CD1c-positive myeloid dendritic cell (primary cell): ENCODE results near the gene TNC.

ENCODE experiments used
- DNase-seq: peaks from one replicate; pipeline ENCODE4 v3.0.0-alpha.2; 2016; ENCODE audit errors: extremely low spot score

The TNC gene

DNA sequence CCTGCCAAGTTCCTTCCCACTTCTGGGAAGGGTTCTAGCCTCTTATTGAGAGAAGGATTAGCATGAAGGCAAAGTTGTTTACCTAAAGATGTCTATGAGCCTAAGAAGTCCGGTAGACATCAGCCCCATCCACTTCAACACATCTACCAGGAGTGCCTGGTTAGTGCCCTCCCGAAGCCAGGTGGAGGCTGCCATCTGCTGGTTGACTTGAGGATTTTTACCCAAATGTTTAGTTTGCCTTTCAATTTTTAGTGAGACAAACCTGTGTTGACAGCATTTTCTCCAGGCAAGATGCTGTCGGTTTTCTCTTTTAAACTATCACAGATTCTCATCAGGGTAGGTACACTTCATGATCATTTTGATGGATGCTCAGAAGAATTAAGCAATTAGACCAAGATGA, 104.0 kb downstream of the TNC start:
- DNase-seq, result peak; percentile 88

DNA sequence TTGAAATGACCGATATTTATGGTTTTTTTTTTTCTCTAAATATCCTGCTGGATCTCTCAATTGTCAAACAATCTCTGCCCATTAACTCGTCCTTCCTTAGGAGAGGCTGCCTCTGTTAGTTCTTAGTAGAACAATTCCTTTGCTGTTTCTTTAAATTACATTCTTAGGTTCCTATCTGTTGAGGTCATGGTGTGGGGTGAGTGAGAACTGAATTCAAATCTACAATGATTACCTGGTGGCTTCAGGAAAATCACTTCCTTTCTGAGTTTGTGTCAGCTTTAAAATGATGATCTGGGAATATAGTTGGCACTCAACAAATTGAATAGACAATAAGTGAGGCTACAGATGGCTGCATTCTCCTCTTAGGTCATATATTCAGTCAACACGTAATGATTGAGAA, 105.5 kb downstream of the TNC start:
- no peak for DNase-seq

DNA sequence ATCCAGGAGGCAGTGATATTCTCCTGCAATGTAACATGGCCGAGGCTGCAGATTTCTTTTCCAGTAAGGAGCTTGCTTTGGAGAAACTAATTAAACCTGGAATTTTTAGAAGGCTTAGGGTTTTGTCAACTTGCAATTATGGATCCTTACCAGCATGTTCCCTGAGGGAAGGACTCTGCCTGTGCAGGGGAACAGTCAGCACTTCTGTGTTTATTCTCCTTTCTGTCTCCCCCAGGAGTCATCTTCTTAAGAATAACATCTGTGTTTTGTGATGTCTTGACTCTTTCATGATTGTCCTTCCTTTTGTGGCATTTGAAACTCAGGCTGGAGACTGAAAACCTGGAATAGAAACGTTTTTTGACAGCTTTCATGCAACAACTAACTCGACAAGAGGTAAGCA, 107.1 kb downstream of the TNC start:
- no peak for DNase-seq

DNA sequence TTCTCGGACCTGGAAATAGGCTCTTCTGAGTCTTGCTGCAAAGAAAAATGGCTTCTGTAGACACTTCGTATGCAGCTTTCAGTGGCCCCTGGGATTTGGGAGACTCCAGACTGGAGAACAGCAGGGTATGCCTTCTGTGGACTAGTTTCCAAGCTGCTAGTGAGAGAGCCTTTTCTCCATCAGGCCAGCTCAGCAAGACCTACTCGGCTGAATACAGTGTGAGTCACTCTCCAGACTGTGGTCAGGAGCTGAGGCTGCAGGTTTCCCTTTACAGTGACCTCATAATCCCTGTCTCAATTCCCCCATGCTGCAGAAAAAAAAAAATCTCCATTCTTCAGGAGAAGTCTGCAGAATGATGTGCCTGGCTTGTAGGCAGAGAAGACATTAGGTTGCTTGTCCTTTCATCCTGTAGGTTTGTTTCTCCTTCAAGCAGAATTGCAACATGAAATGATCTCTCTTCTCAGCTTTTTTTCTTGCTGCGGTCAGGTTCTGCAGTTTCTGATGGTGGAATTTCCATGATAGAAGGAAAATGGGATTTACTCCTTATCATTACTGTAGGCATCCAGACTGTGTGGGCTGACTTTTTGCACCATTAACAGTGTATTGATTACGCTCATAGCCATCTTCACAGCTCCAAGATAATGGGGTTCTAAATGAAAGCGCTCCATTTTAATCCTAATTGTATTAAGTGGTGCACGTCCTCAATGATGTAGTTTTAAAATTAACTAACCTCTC, 109.3 kb downstream of the TNC start:
- DNase-seq, result peak; percentile 79

DNA sequence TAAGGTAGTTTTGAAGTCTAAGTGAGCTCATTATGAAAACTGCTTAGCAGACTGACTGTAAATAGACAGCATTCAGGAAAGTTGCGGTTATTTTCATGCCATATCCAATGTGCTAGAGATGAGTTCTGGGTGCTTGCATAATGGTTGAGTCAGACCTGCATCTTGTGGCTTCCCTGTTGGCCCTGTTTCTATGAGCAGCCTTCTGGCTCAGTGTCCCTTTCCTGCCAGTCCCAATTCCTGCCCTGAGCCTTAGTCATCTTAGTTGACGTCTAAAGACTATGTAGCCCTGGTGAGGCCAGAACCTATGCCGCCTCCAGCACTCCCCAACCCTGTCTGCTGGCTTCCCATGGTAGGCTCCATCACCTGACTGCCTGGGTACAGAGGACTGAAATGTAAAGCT, 111.3 kb downstream of the TNC start:
- DNase-seq, result peak; percentile 71

DNA sequence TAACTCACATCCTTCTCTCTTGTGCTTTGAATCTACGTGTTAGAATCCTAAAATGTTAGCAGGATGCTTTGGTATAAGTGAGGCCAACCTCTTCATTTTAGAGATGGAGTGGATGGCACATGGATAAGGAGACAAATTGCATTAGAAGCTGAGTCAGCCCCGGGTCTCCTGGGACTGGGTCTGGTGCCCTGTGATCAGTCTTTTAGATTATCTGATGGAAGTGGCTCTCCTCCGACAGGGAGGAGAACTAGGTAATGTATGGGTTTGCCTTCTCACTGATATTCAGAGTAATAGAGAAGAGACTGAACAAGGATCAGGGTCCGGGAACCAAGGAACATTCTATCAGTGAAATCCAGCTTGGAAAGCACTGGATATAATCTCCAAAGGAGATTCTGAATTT, 112.6 kb downstream of the TNC start:
- DNase-seq, result no peak

DNA sequence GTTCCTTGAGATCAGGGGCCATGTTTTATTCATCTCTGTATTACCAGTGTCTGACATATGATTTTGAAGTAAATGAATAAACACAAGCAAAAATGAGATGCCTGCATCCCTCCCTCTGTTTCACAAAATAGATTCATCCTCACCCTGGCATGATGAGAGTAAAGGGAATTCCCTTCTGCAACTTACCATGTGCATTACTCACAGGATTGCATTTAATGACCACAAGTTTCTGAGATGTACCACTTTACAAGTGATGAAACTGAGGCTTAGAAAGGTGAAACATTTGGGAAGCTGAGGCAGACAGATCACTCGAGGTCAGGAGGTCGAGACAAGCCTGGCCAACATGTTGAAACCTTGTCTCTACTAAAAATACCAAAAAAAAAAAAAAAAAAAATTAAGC, 113.4 kb downstream of the TNC start:
- DNase-seq, result no peak

DNA sequence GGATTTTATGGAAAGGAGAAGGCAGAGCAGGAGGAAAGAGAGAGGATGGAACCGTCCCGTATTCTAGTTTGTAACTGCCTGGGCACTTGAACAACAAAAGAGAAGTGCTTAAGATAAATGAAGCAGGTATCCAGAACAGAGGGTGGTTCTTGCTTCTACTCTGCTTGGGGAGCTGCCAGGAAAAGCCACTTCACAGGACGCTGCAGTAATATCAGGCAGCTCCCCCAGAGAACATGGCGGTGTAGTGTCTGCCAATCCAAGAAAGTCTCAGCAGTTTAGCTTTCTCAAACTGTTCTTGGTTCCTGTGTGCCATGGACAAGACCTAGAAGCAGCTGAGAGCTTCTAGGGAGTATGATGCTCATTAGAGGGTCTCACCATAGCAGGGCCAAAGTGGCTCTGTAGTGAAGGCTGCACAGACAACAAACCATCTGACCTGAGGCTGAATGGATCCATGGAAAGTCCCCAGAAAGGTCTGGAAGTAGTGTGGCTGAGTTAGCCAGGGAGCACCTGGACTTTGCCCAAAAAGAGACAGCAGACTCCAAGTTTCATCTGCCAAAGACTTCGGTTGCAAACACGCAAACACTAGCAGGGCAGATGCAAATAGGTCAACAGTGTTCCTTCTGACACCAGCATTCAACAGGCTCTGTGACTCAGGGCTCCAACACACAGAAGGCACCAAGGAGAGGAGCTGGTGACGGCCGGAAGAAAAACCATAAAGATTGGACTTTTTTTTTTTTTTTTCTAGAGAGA, 115.4 kb downstream of the TNC start:
- DNase-seq, result no peak

DNA sequence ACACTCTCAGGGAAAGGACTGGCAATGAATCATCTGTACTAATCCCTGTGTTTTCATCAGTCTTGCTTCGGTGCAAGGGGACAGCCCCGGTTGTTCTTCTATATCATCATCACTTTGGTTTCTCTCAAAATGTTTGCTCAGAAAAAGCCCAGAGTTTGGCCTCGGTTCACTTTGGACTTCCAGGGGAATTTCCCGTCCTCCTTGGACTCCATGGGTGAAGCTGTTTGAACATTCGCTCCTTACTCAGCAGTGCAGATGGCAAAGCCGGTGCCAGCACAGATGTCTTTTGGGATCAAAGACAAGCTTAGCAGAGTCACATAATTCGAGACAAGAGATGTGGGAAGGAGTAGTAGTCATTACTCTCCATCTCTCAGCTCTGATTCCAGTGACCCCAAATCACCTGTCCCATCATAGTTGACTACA, 117.7 kb downstream of the TNC start:
- DNase-seq, result no peak

DNA sequence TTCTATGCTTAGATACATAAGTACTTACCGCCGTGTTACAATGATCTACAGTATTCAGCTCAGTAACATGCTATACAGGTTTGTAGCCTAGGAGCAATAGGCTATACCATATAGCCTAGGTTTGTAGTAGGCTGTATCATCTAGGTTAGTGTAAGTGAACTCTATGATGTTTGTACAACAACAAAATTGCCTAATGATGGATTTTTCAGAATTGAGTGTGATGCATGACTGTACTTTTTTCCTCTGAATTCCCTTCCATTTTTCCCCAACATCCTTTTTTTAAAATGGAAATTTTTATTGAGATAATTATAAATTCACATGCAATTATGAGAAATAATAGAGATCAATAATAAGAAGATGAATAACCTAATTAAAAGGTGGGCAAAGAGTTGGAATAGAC, 119.6 kb downstream of the TNC start:
- no peak for DNase-seq

DNA sequence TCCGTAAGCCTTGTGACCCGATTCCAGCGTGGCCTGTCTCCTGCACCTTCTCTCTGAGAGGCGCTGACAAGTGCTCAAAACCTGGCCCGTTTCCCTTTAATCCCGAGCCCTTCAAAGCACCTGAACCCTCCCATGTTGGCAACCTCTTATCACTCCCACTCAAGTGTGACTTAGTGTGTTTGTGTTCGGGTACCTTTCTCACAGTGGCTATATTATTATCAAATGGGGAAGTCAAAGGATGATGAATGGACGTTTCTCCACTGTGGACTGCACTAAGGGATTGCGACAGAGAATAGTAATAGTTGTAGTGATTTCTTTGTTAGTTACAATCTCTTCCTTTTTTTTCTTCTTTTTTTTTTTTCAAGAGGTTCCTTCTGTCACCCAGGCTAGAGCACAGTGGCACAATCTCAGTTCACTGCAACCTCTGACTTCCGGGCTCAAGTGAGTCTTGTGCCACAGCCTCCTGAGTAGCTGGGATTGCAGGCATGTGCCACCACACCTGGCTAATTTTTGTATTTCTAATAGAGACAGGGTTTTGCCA, 122.2 kb downstream of the TNC start:
- peak; percentile 85 for DNase-seq

DNA sequence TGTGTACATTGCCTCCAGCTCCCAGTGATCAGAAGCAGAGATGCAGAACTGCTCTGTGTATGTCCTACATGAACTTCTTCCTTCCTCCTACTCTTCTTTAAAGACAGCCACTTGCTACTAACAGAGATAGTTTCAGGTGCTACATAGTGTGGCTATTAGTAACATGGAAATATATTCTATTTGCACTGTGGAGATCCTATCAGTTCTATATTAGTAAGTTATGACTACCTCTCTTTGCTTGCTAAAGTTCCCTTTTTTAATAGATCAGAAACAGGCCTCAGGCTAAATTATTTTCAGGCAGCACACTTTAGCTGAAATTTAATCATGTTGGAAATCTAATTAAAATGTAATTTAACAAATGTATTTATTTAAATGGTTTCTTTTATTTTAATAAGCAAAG, 123.2 kb downstream of the TNC start:
- DNase-seq, result peak; percentile 33

DNA sequence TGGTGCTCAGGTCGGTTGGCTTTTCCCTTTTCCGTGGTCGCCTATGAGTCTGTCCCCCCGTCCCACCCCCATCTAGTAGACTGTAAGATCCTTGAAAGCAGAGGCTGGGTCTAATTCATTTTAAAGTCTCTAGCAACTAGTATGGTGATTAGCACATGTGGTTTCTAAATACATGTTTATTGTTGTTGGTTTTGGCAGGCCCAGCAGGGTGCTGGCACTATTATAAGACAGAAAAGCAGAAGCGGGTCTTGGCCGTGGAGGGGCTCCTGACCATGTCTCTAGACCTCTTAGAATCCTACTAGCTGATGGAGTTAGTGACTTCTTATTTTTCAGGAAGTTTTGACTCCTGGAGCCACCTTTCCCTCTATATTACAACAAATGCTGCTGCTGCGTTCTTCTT, 126.1 kb downstream of the TNC start:
- DNase-seq, result no peak

DNA sequence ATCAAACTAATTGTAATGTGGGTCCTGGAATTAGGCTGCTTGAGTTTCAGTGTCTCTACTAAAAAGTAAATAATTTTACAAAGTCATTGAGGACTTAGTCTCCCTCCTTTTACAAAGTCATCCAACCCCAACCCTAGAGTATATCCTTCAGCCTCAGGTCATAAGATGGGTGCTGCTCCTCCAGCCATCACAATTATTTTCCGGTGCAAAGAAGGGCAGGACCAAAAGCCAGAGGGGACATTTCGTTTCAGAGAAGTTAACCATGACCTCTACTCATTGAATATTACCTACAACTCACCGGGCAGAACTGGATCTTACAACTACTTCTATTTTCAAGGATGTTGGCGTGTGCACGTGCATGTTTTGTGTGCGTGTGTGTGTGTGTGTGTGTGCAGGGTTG, 127.1 kb downstream of the TNC start:
- no peak for DNase-seq

DNA sequence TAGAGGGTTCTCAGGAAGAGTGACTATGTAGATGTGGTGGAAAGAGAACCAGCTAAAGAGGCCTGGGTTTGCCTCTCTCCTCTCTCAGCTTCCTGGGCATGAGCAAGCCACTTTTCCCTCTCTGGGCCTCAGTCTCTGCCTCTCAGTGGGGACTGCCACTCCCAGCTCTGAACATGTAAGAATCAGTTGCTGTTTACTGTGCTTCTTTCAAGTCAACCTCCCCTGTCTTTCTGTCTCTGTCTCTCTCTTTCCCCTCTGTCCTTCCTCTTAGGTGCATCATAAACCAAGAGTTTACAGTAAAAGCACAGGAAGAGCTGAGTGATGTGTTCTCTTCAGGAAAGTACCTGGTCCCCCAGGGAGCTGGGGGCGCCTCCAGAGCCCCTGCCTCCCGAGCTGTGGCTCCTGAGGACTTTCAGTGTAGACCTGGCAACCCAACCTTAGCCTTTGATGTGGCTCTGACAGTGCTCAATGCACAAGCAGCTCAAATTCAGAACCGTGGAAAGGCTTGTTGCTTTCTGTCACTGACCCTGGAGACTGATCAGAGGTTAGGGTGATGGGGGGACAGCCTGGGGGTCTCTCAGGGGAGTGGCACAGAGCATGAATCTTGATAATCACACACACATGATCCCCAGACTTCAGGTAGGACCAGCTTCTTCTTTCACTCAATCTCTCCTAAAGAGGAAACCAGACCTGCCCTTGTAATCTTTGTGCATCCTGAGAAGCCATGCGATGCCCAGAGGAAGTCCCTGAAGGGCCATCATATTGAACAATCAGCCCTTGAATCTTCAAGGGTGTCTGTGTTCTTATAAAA, 128.2 kb downstream of the TNC start:
- no peak for DNase-seq

DNA sequence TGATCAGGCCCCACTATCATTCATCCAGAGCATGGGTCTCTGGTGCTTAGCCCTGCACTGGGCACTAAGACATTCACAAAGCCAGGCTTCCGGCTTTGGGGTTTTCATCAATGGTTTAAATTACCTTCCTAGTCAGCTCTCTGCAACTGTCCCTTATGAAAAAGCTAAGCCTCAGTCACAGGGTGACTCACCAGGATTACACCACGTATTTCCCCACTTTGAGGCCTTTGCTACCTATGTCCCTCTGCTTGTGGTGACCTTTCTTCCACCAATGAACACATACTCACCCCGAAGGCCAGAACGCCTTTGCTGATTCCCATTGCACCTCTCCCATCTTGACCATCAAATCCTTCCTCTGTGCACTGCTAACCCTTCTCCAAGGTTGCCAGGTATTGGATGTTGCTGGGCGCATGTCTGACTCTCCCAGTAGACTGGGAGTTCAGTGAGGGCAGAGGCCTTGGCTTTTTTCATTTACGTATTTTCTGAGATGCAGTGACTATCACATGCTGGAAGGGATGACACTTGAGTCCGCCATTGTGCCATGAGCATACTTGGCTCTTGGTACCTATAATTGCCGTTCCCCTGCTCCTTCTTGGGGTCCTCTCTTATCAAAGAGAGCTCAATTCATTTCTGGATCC, 128.9 kb downstream of the TNC start:
- peak; percentile 51 for DNase-seq

DNA sequence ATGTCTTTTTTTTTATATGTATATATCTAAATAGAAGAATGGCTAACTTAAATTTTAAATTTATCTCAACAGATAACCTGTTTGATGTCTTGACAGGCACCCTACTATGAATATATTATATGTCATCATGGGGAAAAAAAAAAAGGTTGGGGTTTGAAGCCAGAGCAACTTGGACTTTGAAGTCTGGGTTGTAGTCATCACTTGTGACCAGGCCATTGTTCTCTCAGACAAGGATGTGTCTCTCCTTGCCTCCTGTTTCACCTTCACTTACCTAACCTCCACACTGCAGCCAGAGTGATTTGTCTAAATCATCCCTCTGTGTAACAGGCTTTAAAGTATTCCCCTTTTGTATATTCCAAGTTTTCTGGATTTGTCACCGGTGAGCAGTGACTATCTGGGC, 130.8 kb downstream of the TNC start:
- DNase-seq, result no peak

DNA sequence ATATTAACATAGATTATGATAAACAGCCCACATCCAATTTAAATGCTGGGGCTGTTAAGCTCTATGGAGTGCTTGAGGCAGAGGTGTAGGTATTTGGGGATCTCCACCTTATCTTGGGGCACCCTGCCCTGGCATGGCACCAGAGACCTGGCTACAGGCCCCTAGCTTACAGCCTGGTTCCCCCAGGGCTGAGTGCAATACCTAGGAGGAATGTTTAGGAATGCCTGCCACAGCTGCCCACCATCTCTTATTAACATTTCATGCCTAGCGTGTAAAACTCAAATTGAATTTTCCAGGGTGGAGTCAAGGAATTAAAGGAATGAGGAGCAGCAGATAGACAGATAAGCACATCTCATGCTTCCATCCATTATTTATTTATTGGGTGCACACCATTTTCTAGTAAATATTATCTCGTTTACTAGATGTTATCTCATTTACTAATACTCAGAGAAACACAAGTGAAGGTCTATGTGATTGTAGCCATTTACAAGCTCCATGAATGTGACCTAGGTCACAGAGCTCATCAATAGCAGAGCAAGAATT, 131.9 kb downstream of the TNC start:
- no peak for DNase-seq

DNA sequence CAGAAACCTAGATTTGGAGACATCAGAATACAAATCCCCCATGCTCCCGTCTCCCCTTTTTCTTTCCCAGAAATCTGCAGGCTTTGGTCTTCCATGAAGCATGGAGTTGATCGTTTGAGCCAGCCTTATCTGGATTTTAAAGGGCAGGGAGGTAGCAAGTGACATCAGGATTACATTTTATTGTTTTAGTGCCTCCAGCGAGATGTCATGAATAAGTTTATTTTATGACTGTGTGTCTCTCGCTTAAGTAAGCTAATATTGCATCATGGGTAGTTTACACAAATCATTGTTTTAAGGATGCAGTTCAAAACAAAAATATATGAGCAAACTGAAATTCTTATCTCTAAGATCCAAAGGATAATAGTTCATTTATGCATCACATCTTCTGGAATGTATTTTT, 136.9 kb downstream of the TNC start:
- no peak for DNase-seq

DNA sequence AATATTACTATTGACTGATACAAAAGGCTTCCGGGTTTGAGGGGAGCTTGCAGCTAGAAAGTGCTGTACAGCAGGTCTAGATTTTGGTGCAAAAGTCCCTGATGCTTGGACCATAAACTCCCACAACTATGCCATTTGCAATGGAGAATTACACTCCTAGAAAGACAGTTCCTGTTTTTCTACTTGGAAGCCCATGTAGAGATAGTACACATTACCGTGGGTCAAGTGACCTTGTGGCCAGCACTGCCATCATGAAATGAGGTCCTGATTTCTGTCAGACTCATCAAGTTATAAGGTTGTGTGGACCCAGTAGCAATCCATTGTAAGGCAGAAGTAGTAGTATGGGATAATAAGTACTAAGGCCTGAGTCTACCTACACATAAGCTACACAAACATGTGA, 144.7 kb downstream of the TNC start:
- DNase-seq, result peak; percentile 38

DNA sequence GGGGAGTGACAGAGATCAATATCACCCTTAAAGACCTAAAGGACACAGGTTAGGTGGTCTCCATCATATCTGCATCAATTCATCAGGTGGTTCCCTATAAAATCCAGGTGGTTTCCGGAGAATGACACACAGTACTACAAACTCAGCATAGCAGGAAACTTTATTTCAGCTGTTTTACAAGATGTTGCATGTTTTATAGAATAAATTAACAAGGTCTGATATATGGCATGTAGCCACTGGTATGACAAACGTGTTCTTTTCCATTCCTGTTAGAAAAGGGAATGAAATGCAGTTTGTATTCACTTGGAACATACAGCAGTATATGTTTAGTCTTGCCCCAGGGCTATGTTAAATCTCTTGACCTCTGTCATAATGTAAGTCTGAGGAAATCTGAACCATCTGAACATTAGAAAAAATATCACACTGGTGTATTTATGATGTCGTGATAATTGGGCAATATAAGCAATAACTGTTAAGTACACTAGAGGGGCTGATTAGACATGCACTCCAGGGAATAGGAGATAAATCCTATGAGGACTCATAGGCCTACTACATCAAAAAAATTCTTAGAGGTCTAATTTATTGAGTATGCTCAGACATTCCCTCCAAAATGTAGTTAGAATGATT, 145.3 kb downstream of the TNC start:
- no peak for DNase-seq
